ENCODE results near the gene CCDC88B. TPM values are rescaled to one million over a fixed set of nuclear protein-coding genes. Genes with fewer than 3 reads are reported as not detected.
A peak's percentile ranks its signal among the peaks of the same experiment; 100 is the strongest.

CCDC88B gene
- total RNA-seq, 1 experiment from 2014 or later = 14.7 TPM

- H3K4me3 ChIP-seq (replicated peaks in 1 of 2; ENCODE audit: low read depth in 1 of 2, low read length in 2 of 2) = no peak overlapping the region; a peak in 1 of 4 replicates
- ATAC-seq (peak; percentile 78), DNase-seq (ENCODE audit: low read depth, low spot score) (no peak)
- peak overlapping the region; percentile 31 for H2AFZ ChIP-seq (ENCODE audit: low read depth, low read length, poor library complexity, severe bottlenecking)
- RAD21 ChIA-PET (ENCODE audit: low non-redundant PET in 1 of 2, low total read pairs in 2 of 2, uncharacterized antibody in 2 of 2, unreplicated experiment in 2 of 2) = interaction anchor here in 1 of 2 experiments (0.6 kb wide), 1 partner anchor 29 kb away, joined by 3 read pairs; no protein-coding TSS in a partner anchor
- POLR2A ChIA-PET = interaction anchor here (1.7 kb wide), 1 partner anchor 11 kb away, joined by 4 read pairs; no protein-coding TSS in a partner anchor
- BruUV-seq (replicated peaks) = no TSS peak
- H3K36me3 ChIP-seq (ENCODE audit: control insufficient read depth in 1 of 2, insufficient read depth in 2 of 2, low read length in 2 of 2) = no peaks in the 10 kb centered on the region
- H3K4me2 ChIP-seq (ENCODE audit: low read length) = peak overlapping the region; percentile 54
- no peaks in the 10 kb centered on the region for H3K9me2 ChIP-seq (ENCODE audit: insufficient read depth)
- intact Hi-C loops (cut with micrococcal nuclease) = no loop called here
- CTCF ChIA-PET = interaction anchor here (1.0 kb wide), 1 partner anchor 49 kb away, joined by 4 read pairs; no protein-coding TSS in a partner anchor
- H3K4me1 ChIP-seq (ENCODE audit: control insufficient read depth in 1 of 2, insufficient read depth in 2 of 2, low read length in 2 of 2) = peaks cover 6 to 12% of the 10 kb centered on the region in 2 experiments
- H3K27me3 ChIP-seq (ENCODE audit: insufficient read depth, low read length) = no peaks in the 10 kb centered on the region
- no peaks in the 10 kb centered on the region for H3K79me2 ChIP-seq (ENCODE audit: insufficient read depth, low read length)
- H3K27ac ChIP-seq (ENCODE audit: low read depth, low read length) = no peak overlapping the region
- H3K9ac ChIP-seq (ENCODE audit: low read length) = no peak overlapping the region
- H3K9me3 ChIP-seq (ENCODE audit: control insufficient read depth in 1 of 2, insufficient read depth in 1 of 2, low read depth in 1 of 2, low read length in 2 of 2) = no peaks in the 10 kb centered on the region
- no peaks in the 10 kb centered on the region for H4K20me1 ChIP-seq (ENCODE audit: insufficient read depth)
- TF ChIP-seq SP1 (IDR thresholded peaks at IDR 0.05; ENCODE audit: low read depth) (peak; percentile 29; the same call in 1 of the 2 replicates), ELF1 (IDR thresholded peaks at IDR 0.05; ENCODE audit: borderline replicate concordance, low read depth) (no peak), EGR1 (IDR thresholded peaks at IDR 0.05; ENCODE audit: low read depth) (no peak), SIN3A (IDR thresholded peaks at IDR 0.05; ENCODE audit: low read depth) (no peak), EZH2phosphoT487 (IDR thresholded peaks at IDR 0.05; ENCODE audit: borderline replicate concordance) (no peak), RAD21 (IDR thresholded peaks at IDR 0.05; ENCODE audit: low read depth) (no peak), EZH2 (IDR thresholded peaks at IDR 0.05) (no peak), POLR2A (IDR thresholded peaks at IDR 0.05; ENCODE audit: borderline replicate concordance, extremely low read depth, insufficient read depth, insufficient read length) (no peak), SRF (IDR thresholded peaks at IDR 0.05; ENCODE audit: low read depth) (no peak), CBX3 (IDR thresholded peaks at IDR 0.05; ENCODE audit: low read depth) (no peak), FOSL1 (IDR thresholded peaks at IDR 0.05; ENCODE audit: low read depth) (peak; percentile 41; the same call in 1 of the 2 replicates), JUND (IDR thresholded peaks at IDR 0.05) (peak; percentile 50), POLR2AphosphoS5 (IDR thresholded peaks at IDR 0.05; ENCODE audit: low read depth, low read length) (no peak), CEBPB (IDR thresholded peaks at IDR 0.05; ENCODE audit: low read depth) (peak; percentile 64; the same call in 1 of the 2 replicates), CTCF (IDR thresholded peaks at IDR 0.05 in 2 of 3, conservative IDR thresholded peaks at IDR 0.05 in 1 of 3; ENCODE audit: borderline replicate concordance in 1 of 3, insufficient read depth in 1 of 3, low read depth in 2 of 3, low read length in 2 of 3) (no peak)
- TF ChIP-seq, protein P1, sequence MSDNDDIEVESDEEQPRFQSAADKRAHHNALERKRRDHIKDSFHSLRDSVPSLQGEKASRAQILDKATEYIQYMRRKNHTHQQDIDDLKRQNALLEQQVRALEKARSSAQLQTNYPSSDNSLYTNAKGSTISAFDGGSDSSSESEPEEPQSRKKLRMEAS (IDR thresholded peaks at IDR 0.05) = no peak
- TF ChIP-seq, protein P2, sequence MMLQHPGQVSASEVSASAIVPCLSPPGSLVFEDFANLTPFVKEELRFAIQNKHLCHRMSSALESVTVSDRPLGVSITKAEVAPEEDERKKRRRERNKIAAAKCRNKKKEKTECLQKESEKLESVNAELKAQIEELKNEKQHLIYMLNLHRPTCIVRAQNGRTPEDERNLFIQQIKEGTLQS (IDR thresholded peaks at IDR 0.05) = no peak
- TF ChIP-seq, protein P3, sequence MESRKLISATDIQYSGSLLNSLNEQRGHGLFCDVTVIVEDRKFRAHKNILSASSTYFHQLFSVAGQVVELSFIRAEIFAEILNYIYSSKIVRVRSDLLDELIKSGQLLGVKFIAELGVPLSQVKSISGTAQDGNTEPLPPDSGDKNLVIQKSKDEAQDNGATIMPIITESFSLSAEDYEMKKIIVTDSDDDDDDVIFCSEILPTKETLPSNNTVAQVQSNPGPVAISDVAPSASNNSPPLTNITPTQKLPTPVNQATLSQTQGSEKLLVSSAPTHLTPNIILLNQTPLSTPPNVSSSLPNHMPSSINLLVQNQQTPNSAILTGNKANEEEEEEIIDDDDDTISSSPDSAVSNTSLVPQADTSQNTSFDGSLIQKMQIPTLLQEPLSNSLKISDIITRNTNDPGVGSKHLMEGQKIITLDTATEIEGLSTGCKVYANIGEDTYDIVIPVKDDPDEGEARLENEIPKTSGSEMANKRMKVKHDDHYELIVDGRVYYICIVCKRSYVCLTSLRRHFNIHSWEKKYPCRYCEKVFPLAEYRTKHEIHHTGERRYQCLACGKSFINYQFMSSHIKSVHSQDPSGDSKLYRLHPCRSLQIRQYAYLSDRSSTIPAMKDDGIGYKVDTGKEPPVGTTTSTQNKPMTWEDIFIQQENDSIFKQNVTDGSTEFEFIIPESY (IDR thresholded peaks at IDR 0.05; ENCODE audit: extremely low read depth, insufficient replicate concordance, low read length) = no peak
Measured at GRCh38 chr11:64400102-64400501, 60.1 kb downstream of the CCDC88B start.

Measured in HCT116 (cell line).